Naive thymus-derived CD4-positive, alpha-beta T cell (primary cell): ENCODE results near the gene KARS1. TPM values are rescaled to one million over a fixed set of nuclear protein-coding genes. Genes with fewer than 3 reads are reported as not detected.

Experiments used
- ATAC-seq: fragments of 150-1000 bp; cut with Tn5 transposase; 2 replicates; pipeline ENCODE4 v1.10.0; 2021; ENCODE audit warnings: mild to moderate bottlenecking, moderate library complexity
- CTCF ChIA-PET: fragments of 350-600 bp; sonication (Branson Sonifier 250); formaldehyde crosslinking; loops from one replicate; lab custom pipeline; 2021; ENCODE audit warnings: antibody characterized with exemption; lab: Charles Lee
- POLR2A ChIA-PET: fragments of 350-600 bp; sonication (Branson Sonifier 250); formaldehyde crosslinking; loops from one replicate; lab custom pipeline; 2021; ENCODE audit warnings: antibody characterized with exemption, inconsistent platforms; lab: Charles Lee
- DNase-seq, 9 donors: peaks; one replicate each; pipeline versions ENCODE4 v3.0.0 to v3.0.0-alpha.2; 2020 to 2022; ENCODE audit warnings: mixed read lengths in 1 of 9
- H3K27ac ChIP-seq: one replicate; pipeline ENCODE4 v1.7.0; 2013; ENCODE audit warnings: mild to moderate bottlenecking, low read depth, low read length, moderate library complexity
- H3K27me3 ChIP-seq, 2 donors: one replicate each; pipeline ENCODE4 v1.7.0; 2013; ENCODE audit warnings: low read length in 2 of 2, mild to moderate bottlenecking in 2 of 2, moderate library complexity in 2 of 2; ENCODE audit not compliant: control insufficient read depth in 2 of 2, insufficient read depth in 2 of 2
- H3K36me3 ChIP-seq, 3 experiments: 1 replicate in 2 of 3; 2 replicates in 1 of 3; pipeline ENCODE4 v1.7.0; 2013; ENCODE audit warnings: low read length in 3 of 3, mild to moderate bottlenecking in 3 of 3, moderate library complexity in 1 of 3; ENCODE audit not compliant: insufficient read depth in 3 of 3, control insufficient read depth in 2 of 3
- H3K4me1 ChIP-seq, 2 donors: one replicate each; pipeline ENCODE4 v1.7.0; 2013; ENCODE audit warnings: low read length in 2 of 2, mild to moderate bottlenecking in 2 of 2, moderate library complexity in 1 of 2; ENCODE audit not compliant: control insufficient read depth in 2 of 2, insufficient read depth in 2 of 2
- H3K4me3 ChIP-seq: 2 replicates; pipeline ENCODE4 v1.7.0; 2013; ENCODE audit warnings: mild to moderate bottlenecking, low read length
- H3K9me3 ChIP-seq, 3 experiments: 1 replicate in 2 of 3; 2 replicates in 1 of 3; pipeline ENCODE4 v1.7.0; 2013; ENCODE audit warnings: low read length in 3 of 3; ENCODE audit not compliant: control insufficient read depth in 2 of 3
- H3K27ac Mint-ChIP-seq, 9 donors: one replicate each; pipeline ENCODE4 v1.8.0; 2020 to 2022; ENCODE audit warnings: mixed read lengths in 9 of 9, mild to moderate bottlenecking in 8 of 9, moderate library complexity in 5 of 9, inconsistent platforms in 2 of 9
- H3K27me3 Mint-ChIP-seq, 5 donors: one replicate each; pipeline ENCODE4 v1.8.0; 2021 to 2022; ENCODE audit warnings: mixed read lengths in 5 of 5, mild to moderate bottlenecking in 1 of 5
- H3K36me3 Mint-ChIP-seq, 5 donors: one replicate each; pipeline ENCODE4 v1.8.0; 2020 to 2022; ENCODE audit warnings: mixed read lengths in 5 of 5, mild to moderate bottlenecking in 3 of 5, inconsistent platforms in 1 of 5
- H3K4me1 Mint-ChIP-seq, 7 donors: one replicate each; pipeline ENCODE4 v1.8.0; 2020 to 2022; ENCODE audit warnings: mixed read lengths in 7 of 7, mild to moderate bottlenecking in 3 of 7, inconsistent platforms in 1 of 7
- H3K4me3 Mint-ChIP-seq, 10 donors: one replicate each; pipeline ENCODE4 v1.8.0; 2020 to 2022; ENCODE audit warnings: mild to moderate bottlenecking in 10 of 10, mixed read lengths in 10 of 10, moderate library complexity in 6 of 10, inconsistent platforms in 2 of 10
- H3K9me3 Mint-ChIP-seq, 11 donors: one replicate each; pipeline ENCODE4 v1.8.0; 2020 to 2022; ENCODE audit warnings: mixed read lengths in 11 of 11, mild to moderate bottlenecking in 4 of 11, inconsistent platforms in 1 of 11, moderate library complexity in 1 of 11
- intact Hi-C, 2 donors: fragments of 100-400 bp; cut with micrococcal nuclease; formaldehyde crosslinking; loops; one replicate each; pipeline ENCODE4 v1.15.1; 2023
- polyA plus RNA-seq, 2 donors: library from polyadenylated mRNA; unstranded; fragments of 300-500 nt; fragmentation: Illumina TruSeq; gene quantifications; one replicate each; pipeline ENCODE4 v1.2.3, GENCODE V29; 2021
- total RNA-seq, 6 experiments: library from RNA in 5 of 6; stranded (reverse) in 5 of 6; gene quantifications; 1 replicate in 5 of 6; 2 replicates in 1 of 6; pipeline ENCODE4 v1.2.3 and lab custom pipeline; 2021 to 2026

KARS1 gene
- total and polyA plus RNA-seq, 7 experiments from 2014 or later, result 118 to 216 (median 141) TPM

- DNase-seq (peak; percentile 91 to 99 (median 97)), ATAC-seq (peak; percentile 97)
- H3K4me1 Mint-ChIP-seq, result peaks cover 29 to 76% (median 52%) of the 10 kb centered on the region in 7 donors
- peak within 1 kb of the TSS; percentile 91 to 99 (median 96) for H3K4me3 Mint-ChIP-seq
- H3K36me3 ChIP-seq, result peaks cover 0 to 21% (median 3%) of the 10 kb centered on the region in 3 experiments
- peak within 1 kb of the TSS; percentile 92 to 99 (median 97) for H3K27ac Mint-ChIP-seq
- ChIA-PET CTCF (interaction anchor here (0.8 to 2.1 kb wide), 6 partner anchors 17 to 141 kb away, joined by 3 to 8 read pairs (median 4); partner anchors contain the start of genes GABARAPL2, KARS1 and TERF2IP), POLR2A (interaction anchor here (0.9 to 6.6 kb wide), 11 partner anchors 9 to 189 kb away, joined by 3 to 118 read pairs (median 5); partner anchors contain the start of genes CFDP1, GABARAPL2, KARS1 and TERF2IP)
- intact Hi-C loops, result loop anchor here (1.0 to 10.0 kb wide), 18 partner anchors 24 to 1567 kb away; partner anchors contain the start of genes CFDP1 (in 2 of the 2), GABARAPL2 (in 2 of the 2), KARS1 (in 2 of the 2) and TERF2IP (in 2 of the 2)
- peaks cover 8 to 38% (median 33%) of the 10 kb centered on the region in 5 donors for H3K36me3 Mint-ChIP-seq
- H3K27ac ChIP-seq, result peak within 1 kb of the TSS; percentile 93
- H3K9me3 ChIP-seq, result no peaks in the 10 kb centered on the region
- no peaks in the 10 kb centered on the region for H3K27me3 Mint-ChIP-seq
- H3K4me3 ChIP-seq, result peak within 1 kb of the TSS; percentile 80
- H3K27me3 ChIP-seq, result no peaks in the 10 kb centered on the region
- H3K9me3 Mint-ChIP-seq, result peaks cover 0 to 4% (median 0%) of the 10 kb centered on the region in 11 donors
- H3K4me1 ChIP-seq, result peaks cover 30 to 49% of the 10 kb centered on the region in 2 donors
Measured at GRCh38 chr16:75622761-75623605, 24.5 kb downstream of the KARS1 start, which contains the start of gene ADAT1. Gene ADAT1, minus strand, starts transcription at chr16:75623281. Its CDS starts 2,482 bp downstream, at chr16:75620799.

- no peaks in the 10 kb centered on the region for H3K27me3 ChIP-seq
- peak overlapping the region; percentile 80 for H3K4me3 ChIP-seq
- H3K9me3 ChIP-seq, result no peaks in the 10 kb centered on the region
- peaks cover 15 to 36% (median 31%) of the 10 kb centered on the region in 5 donors for H3K36me3 Mint-ChIP-seq
- H3K27ac ChIP-seq, result peak overlapping the region; percentile 32
- intact Hi-C loops, result loop anchor here (1.0 to 10.0 kb wide), 5 partner anchors 150 to 1324 kb away; partner anchors contain the start of genes PSMD7 (in 1 of the 2), RFWD3 (in 1 of the 2), WDR59 (in 1 of the 2) and ZFP1 (in 1 of the 2)
- ChIA-PET POLR2A (interaction anchor here (0.6 to 6.6 kb wide), 4 partner anchors 21 to 100 kb away, joined by 3 to 118 read pairs (median 20); partner anchors contain the start of genes GABARAPL2, KARS1 and TERF2IP), CTCF (interaction anchor here (0.6 to 1.6 kb wide), 4 partner anchors 31 to 207 kb away, joined by 3 to 4 read pairs (median 3); no protein-coding TSS in a partner anchor)
- H3K4me1 ChIP-seq, result peaks cover 21 to 52% of the 10 kb centered on the region in 2 donors
- H3K27ac Mint-ChIP-seq, result peak overlapping the region in 7 of 9 donors; percentile 19 to 97 (median 94)
- H3K4me1 Mint-ChIP-seq, result peaks cover 14 to 59% (median 39%) of the 10 kb centered on the region in 7 donors
- peak overlapping the region in 8 of 10 donors; percentile 1 to 96 (median 92) for H3K4me3 Mint-ChIP-seq
- H3K9me3 Mint-ChIP-seq, result peaks cover 0 to 4% (median 0%) of the 10 kb centered on the region in 11 donors
- no peak for ATAC-seq
- H3K27me3 Mint-ChIP-seq, result no peaks in the 10 kb centered on the region
- DNase-seq, result peak in 2 of 9 donors; percentile 23 to 26
- H3K36me3 ChIP-seq, result peaks cover 0 to 31% (median 1%) of the 10 kb centered on the region in 3 experiments
Measured at GRCh38 chr16:75621170-75621477, 26.3 kb downstream of the KARS1 start.

GRCh38 chr16:75620326-75621169, 26.9 kb downstream of the KARS1 start:
- CTCF ChIA-PET, result interaction anchor here (0.6 to 1.2 kb wide), 3 partner anchors 31 to 206 kb away, joined by 3 read pairs; no protein-coding TSS in a partner anchor
- peaks cover 14 to 54% (median 39%) of the 10 kb centered on the region in 7 donors for H3K4me1 Mint-ChIP-seq
- H3K9me3 Mint-ChIP-seq, result peaks cover 0 to 4% (median 0%) of the 10 kb centered on the region in 11 donors
- Histone ChIP-seq H3K27ac (no peak overlapping the region), H3K9me3 (no peaks in the 10 kb centered on the region), H3K27me3 (no peaks in the 10 kb centered on the region), H3K4me1 (peaks cover 21 to 57% of the 10 kb centered on the region in 2 donors), H3K36me3 (peaks cover 0 to 33% (median 0%) of the 10 kb centered on the region in 3 experiments), H3K4me3 (peak overlapping the region; percentile 80)
- POLR2A ChIA-PET, result interaction anchor here (1.0 to 6.6 kb wide), 3 partner anchors 28 to 53 kb away, joined by 3 to 118 read pairs (median 38); partner anchors contain the start of genes GABARAPL2, KARS1 and TERF2IP
- H3K27me3 Mint-ChIP-seq, result no peaks in the 10 kb centered on the region
- peak overlapping the region in 8 of 9 donors; percentile 7 to 97 (median 89) for H3K27ac Mint-ChIP-seq
- DNase-seq (no peak), ATAC-seq (peak; percentile 28)
- intact Hi-C loops, result loop anchor here (1.0 to 10.0 kb wide), 5 partner anchors 149 to 1323 kb away; partner anchors contain the start of genes PSMD7 (in 1 of the 2), RFWD3 (in 1 of the 2), WDR59 (in 1 of the 2) and ZFP1 (in 1 of the 2)
- H3K4me3 Mint-ChIP-seq, result peak overlapping the region in 8 of 10 donors; percentile 23 to 96 (median 92)
- peaks cover 11 to 35% (median 27%) of the 10 kb centered on the region in 5 donors for H3K36me3 Mint-ChIP-seq

- intact Hi-C loops, result no loop called here
- Mint-ChIP-seq H3K36me3 (peaks cover 10 to 46% (median 26%) of the 10 kb centered on the region in 5 donors), H3K4me1 (peaks cover 14 to 41% (median 34%) of the 10 kb centered on the region in 7 donors), H3K27ac (peak overlapping the region in 1 of 9 donors; percentile 10), H3K27me3 (no peaks in the 10 kb centered on the region), H3K9me3 (peaks cover 0 to 4% (median 0%) of the 10 kb centered on the region in 11 donors), H3K4me3 (peak overlapping the region in 2 of 10 donors; percentile 8 to 19)
- CTCF ChIA-PET, result interaction anchor here (0.6 to 1.4 kb wide), 4 partner anchors 23 to 102 kb away, joined by 3 to 4 read pairs (median 3); no protein-coding TSS in a partner anchor
- Histone ChIP-seq H3K27ac (no peak overlapping the region), H3K9me3 (no peaks in the 10 kb centered on the region), H3K4me3 (no peak overlapping the region), H3K27me3 (no peaks in the 10 kb centered on the region), H3K36me3 (peaks cover 0 to 45% (median 0%) of the 10 kb centered on the region in 3 experiments), H3K4me1 (peaks cover 20 to 73% of the 10 kb centered on the region in 2 donors)
- ATAC-seq, result no peak
- POLR2A ChIA-PET, result interaction anchor here (0.5 to 6.6 kb wide), 2 partner anchors 30 to 48 kb away, joined by 4 to 118 read pairs; partner anchors contain the start of genes KARS1 and TERF2IP
- no peak for DNase-seq
Measured at GRCh38 chr16:75618780-75619179, 28.7 kb downstream of the KARS1 start.

GRCh38 chr16:75617121-75617520, 30.3 kb downstream of the KARS1 start:
- Mint-ChIP-seq H3K27ac (no peak overlapping the region), H3K9me3 (no peaks in the 10 kb centered on the region), H3K4me3 (no peak overlapping the region), H3K36me3 (peaks cover 16 to 53% (median 34%) of the 10 kb centered on the region in 5 donors), H3K4me1 (peaks cover 14 to 31% (median 26%) of the 10 kb centered on the region in 7 donors), H3K27me3 (no peaks in the 10 kb centered on the region)
- H3K27ac ChIP-seq, result no peak overlapping the region
- H3K4me1 ChIP-seq, result peaks cover 13 to 69% of the 10 kb centered on the region in 2 donors
- DNase-seq (no peak), ATAC-seq (no peak)
- intact Hi-C loops, result no loop called here
- ChIA-PET CTCF (no interaction called here), POLR2A (interaction anchor here (0.9 kb wide), 1 partner anchor 51 kb away, joined by 3 read pairs; the partner anchor contains the start of gene GABARAPL2)
- H3K27me3 ChIP-seq, result no peaks in the 10 kb centered on the region
- H3K4me3 ChIP-seq, result peak overlapping the region; percentile 1
- H3K9me3 ChIP-seq, result no peaks in the 10 kb centered on the region
- H3K36me3 ChIP-seq, result peaks cover 0 to 62% (median 6%) of the 10 kb centered on the region in 3 experiments
